Stimulated activated CD4-positive, alpha-beta T cell treated with anti-CD3 and anti-CD28 coated beads, Interleukin-1b, Interleukin-23, amount 100 ng/mL, for 48 hours (primary cell): ENCODE measurements around the gene CREB3L1.
"Not testable (repeated sequence)": the region's sequence is repeated elsewhere in the genome, so short reads cannot be mapped to it uniquely, and the experiment has no call there.

ENCODE experiments used
- DNase-seq: peaks from one replicate; pipeline ENCODE4 v3.0.0-alpha.2; 2020

CREB3L1 gene

DNA sequence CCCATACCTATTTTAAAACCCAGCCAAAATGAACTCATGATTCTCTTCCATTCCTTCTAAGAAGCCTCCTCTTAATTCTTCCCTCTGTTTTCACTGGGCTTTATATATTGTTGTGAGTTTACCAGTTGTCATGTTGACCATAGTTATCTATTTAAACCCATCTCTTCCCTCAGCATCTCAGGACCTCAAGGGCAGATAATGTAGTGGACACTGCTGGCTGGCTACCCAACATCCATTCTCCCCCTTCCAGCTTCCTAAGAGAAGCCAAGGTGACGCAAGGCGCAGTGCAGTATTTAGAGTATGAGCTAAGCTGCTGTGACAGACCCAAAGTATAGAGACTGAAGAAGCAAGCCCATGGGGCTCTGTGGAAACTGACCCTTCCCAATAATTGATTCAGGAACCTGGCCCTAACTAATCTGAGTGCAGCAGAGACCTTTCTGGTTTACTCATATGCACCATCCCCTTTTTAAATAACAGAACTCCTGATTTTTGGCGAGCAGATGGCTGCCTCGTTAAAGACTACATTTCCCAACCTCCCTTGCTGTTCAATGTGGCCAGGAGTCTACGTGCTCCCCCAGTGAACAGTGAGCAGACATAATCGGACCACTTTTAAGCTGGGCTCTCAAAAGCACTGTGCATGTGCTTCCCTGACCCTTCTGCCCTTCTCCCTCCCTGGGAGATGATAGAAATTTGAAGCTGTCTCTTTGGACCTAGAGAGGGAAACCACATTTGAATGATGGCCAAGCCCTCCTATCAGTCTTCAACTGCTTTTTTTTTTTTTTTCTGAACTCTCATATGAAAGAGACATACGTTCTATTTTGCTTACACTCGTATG is 28.1 kb upstream of the CREB3L1 start:
- no peak for DNase-seq

DNA sequence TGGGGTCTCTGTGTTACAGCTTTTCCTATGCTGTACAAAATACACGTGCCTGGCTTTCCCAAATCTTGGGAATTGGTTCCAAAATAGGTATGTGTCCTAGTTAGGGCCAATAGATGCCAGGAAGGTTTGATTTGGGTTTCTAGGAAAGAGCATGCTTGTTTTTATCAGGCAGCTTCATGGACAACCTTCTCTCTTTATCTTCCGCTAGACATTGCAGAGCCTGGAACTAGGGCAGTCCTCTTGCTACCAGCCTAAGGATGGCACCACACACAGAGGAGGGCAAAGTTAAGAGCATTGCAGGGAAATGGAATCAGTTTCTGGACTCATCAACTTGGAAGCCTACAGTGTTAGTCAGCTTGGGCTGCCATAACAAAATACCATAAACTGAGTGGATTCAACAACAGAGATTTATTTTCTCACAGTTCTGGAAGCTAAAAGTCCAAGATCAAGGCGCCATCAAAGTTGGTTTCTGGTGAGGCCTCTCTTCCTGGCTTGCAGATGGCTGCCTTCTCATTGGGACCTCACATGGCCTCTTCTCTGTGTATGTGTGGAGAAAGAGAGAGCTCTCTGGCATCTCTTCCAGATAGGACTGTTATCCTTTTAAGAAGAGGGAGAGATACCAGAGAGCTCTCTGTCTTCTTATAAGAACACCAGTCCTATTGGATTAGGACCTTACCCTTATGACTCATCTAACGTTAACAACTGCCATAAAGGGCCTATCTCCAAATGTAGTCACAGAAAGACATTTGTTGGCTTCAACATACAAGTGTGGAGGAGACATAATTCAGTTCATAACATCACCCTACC is 27.3 kb upstream of the CREB3L1 start:
- no peak for DNase-seq

DNA sequence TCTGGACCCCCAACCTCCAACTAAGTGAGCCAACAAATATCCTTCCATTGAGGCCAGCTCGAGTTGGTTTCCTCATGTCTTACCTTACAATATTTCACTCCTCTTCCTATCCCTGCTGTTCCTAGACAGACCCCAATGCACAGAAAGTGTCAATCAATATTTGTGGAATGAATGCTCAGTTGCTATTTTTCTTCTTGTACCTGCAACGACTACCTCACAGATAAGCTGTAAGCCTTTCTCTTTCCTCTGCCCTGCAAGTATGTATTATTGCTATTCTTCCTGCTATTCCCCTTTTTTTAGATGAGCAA is 26.8 kb upstream of the CREB3L1 start:
- no peak for DNase-seq

DNA sequence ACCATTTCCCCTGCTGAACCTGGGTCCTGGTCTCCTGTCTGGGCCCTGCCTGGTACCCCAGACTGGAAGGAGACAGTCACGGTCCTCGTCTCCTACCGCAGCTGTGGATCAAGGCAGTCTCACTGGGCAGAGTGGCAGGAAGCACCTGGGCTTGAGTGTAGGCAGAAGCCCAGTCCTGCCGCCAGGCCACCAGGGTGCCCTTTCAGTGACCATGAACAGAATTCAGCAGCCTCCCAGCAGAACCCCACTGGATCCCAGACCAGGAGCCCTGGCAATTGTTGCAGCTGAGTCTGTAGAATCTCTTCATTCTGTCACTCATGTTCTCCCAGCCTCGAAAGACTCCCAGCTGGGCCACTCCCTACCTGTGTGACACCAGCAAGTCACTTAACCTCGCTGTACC is 25.5 kb upstream of the CREB3L1 start:
- no peak for DNase-seq

DNA sequence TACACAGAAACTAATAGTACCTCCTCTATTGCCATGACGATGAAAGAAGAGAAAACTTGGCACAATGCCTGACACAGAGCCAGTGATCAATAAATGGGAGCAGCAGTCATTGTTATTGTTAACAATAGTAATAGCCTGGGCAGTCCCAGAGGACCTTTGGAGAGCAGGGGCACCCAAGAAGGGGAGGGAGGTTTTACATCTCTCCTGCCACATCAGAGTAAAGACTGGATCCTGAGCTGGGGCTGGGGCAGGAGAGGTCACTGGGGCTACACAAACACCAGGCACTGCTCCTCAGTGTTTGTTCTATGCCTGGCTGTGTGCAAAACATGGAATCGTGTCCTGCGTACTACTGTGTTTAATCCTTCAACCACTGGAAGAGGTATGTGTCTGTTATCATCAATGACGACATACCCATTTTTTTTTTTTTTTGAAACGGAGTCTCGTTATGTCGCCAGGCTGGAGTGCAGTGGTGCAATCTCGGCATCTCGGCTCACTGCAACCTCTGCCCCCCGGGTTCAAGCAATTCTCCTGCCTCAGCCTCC is 25.0 kb upstream of the CREB3L1 start:
- DNase-seq: no peak

DNA sequence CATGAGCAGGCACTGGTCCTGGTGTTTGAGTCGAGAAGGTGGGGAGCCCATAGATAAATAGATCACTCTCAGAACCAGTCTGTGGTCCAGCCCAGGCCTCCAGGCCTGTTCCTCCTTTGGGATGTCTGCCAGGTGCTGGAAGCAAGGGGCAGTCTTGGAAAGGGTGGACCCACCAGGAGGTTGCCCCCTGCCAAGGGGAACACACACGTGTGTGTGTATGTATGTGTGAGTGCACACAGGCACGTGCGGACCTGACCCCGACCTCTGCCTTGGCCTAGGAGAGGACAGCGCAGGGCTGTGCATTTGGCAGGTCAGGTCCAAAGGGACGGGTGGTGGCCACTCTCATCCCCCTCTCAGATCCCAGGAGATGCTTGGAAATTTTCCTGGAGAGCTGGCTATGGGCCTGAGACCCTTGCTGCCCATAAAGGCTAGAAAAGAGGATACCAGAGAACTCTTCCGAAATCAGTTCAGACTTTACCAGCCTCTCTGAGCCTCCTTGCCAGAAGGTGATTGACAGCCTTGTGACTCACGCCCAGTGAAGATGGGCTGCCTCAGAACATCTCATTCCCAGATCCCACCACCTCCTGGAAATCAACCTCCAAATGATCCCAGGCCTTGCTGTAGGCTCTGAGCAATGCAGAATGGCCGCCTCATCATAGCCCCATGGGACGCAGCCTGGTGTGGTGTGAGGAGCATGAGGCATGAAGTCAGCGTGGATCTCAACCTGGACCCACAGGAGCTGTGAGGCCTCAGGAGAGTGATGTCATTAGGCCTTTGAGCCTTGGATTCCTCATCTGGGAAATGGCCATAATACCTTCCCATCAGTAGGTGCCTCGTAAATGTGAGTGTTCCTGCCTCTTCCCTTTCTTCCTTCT is 24.0 kb upstream of the CREB3L1 start:
- DNase-seq: no peak

DNA sequence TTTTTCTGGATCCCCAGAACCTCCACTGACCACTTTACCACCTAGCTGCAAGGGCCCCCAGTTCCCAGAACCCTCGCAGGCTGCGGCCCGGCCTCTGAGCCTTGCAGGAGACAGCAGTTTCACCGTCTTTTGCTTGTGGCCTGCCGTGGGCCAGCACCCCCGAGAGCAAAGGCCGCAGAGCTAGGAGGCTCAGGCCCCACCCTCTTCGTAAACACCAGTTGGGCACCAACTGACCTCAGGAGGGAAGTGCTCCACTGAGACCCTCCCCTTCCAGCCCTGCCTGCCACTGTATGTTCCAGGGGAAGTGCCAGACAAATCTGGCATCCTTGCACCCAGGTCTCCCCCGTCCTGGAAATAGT is 23.4 kb upstream of the CREB3L1 start:
- no peak for DNase-seq

DNA sequence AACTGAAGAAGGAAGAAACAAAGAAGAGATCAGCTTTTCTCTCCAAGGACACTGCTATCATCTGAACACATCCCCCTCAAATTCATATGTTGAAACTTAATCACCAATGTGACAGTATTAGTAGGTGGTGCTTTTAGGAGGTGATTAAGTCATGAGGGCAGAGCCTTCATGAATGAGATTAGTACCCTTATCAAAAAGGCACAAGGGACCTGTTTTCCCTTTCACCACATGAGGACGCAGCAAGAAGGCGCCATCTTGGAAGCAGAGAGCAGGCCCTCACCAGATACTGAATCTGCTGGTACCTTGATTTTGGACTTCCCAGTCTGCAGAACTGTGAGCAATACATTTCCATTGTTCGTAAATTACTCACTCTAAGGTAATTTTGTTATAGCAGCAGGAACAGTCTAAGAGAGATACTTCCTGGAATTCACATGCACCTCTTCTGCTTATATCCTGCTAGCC is 20.9 kb upstream of the CREB3L1 start:
- DNase-seq: no peak

DNA sequence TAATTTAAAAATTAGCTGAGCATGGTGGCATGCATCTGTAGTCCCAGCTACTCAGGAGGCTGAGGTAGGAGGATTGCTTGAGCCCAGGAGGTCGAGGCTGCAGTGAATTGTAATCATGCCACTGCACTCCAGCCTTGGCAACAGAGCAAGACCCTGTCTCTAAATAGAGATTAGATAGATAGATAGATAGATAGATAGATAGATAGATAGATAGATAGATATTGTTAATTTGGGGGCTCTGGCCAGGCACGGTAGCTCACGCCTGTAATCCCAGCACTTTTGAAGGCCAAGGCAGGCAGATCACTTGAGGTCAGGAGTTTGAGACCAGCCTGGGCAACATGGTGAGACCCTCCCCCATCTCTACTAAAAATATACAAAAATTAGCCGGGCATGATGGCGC is 18.1 kb upstream of the CREB3L1 start:
- not testable (repeated sequence) for DNase-seq

DNA sequence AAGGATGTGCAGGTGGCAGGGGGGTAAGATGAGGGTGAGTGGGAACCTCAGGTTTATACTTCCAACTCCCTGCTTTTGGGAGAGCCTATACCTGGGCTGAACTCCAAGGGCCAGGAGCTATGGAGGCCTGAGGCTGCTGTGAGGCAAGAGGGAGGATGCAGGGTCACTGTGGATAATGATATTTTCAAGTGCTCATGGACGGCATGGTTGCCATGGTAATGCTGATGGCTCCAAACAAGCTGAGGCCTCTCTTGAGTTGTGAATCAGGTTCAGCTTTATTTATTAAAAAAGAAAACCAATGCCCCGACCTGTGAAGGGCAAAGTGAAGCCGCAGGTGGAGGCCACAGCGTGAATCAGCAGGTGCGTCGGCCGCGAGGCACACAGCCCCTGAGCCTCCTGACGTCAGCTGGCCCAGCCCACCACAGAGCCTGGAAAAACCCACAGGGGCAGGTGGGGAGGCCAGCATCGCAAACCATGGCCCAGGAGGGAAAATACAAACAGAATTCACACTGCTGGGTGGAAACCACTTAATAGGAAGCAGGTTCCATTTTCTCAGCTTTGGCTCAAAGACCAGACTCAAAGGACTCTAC is 17.4 kb upstream of the CREB3L1 start:
- no peak for DNase-seq

DNA sequence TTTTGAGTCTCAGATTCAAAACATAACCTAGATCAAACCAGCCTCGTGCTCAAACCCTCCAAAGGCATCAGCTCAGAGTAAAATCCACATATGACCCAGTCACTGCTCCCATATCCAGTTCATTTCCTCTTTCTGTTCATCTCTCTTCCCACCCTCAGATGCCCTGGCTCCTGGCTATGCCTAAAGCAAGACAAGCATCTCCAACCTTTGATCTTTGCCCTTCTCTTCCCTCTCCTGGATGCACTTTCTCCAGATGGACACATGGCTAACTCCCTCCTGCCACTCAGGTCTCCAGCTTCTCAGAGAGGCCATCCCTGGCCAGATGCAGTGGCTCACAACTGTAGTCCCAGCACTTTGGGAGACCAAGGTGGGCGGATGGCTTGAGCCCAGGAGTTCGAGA is 14.3 kb upstream of the CREB3L1 start:
- no peak for DNase-seq

DNA sequence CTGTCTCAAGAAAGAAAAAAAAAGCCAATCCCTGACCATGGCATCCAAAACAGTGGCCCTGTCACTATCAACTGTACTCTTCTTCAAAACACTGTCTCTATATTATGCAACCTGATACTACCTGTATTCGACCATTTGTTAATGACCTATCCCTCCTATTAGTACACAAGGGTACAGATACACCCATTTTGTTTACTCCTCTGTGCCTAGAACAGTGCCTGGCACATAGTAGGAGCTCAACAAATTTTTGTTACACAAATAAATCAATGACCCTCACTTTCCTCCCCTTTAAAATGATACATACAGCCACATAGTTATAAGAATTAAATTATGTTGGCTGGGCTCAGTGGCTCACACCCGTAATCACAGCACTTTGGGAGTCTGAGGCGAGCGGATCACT is 13.4 kb upstream of the CREB3L1 start:
- no peak for DNase-seq

DNA sequence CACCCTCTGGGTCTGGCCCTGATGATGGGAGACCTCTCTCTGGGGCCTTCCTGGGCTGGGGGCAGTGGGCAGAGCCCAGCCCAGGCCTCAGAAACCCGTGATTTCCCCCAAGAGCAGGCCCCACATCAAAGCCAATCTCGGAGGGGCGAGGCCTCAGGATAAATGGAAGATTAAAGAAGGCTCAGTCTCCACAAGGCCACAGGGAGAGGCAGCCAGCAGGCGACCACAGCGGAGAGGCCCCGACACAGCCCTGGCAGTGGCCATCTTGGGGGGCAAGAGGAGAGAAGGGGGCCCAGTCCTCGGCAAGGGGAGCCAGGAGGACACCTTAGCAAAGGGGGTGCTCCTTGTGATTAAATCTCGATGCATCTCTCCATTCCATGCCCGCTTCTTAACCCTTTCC is 12.5 kb upstream of the CREB3L1 start:
- DNase-seq: no peak

DNA sequence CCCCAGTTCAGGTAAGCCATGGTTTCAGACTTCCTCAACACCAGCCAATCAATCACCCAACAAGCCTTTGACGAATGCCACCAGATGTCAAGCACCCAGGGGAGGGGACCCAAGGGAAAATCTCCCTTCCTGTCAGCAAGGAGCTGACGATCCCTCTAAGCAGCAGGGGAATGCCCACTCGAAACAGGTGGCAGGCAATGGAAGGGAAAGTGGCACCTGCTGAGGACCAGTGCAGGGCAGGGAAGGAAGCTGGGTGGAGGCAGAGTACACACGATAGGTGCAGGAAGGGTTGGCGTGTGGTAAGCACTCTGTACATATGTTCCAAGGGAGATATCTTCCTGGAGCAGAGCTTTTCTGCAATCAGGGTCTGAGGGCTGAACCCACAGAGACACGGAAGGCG is 11.7 kb upstream of the CREB3L1 start:
- DNase-seq: no peak

DNA sequence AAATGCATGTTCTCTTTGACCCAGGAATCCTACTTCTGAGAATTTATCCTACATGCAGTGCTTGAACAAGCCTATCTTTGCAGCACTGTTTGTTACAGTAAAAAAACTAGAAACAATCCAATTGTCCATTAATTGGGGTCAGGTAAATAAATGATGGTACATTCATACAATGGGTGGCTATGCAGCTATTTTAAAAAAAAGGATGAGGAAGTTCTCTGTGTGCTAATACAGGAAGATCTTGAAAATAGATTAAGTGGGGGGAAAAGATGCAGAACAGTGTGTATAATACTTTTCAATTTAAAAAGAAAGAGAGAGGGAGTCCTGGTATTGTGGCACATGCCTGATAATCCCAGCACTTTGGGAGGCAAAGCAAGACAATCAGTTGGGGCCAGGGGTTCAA is 9.5 kb upstream of the CREB3L1 start:
- no peak for DNase-seq

DNA sequence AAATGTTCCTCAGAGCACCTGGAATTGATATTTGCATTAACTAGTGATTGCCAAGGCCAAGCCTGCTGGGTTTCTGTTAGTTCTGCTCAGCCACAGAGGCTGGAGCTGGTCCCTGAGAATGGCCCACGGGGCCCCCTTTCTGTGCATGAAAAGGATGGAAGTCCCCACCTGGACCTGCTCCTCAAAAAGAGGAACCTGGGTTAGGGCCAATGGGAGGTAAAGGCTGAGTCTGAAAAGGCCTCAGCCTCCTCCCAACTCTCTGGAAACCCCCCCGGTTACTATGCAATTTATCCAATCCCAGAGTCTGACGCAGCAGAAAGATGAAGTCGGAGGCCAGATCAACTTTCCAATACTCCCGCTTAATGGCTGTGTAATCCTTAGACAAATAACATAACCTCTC is 6.8 kb upstream of the CREB3L1 start:
- DNase-seq: no peak

DNA sequence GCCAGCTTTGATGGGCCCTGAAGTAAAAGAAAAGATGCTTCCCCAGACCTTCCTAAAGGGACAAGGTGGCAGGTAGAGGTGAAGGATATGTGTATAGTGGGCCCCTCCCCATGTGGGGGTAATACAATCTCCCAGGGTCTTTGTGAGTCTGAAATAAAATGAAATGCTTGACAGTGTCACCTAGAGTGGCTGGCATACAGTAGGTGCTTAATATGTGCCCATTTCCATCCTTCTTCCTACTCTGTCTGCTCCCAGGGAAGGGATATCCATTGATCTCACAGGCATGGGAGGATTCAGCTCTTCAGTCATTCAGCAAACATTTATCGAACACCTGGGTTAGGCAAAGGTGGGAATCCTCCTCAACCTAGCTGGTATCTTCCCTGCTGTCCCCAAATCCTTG is 6.1 kb upstream of the CREB3L1 start:
- no peak for DNase-seq

DNA sequence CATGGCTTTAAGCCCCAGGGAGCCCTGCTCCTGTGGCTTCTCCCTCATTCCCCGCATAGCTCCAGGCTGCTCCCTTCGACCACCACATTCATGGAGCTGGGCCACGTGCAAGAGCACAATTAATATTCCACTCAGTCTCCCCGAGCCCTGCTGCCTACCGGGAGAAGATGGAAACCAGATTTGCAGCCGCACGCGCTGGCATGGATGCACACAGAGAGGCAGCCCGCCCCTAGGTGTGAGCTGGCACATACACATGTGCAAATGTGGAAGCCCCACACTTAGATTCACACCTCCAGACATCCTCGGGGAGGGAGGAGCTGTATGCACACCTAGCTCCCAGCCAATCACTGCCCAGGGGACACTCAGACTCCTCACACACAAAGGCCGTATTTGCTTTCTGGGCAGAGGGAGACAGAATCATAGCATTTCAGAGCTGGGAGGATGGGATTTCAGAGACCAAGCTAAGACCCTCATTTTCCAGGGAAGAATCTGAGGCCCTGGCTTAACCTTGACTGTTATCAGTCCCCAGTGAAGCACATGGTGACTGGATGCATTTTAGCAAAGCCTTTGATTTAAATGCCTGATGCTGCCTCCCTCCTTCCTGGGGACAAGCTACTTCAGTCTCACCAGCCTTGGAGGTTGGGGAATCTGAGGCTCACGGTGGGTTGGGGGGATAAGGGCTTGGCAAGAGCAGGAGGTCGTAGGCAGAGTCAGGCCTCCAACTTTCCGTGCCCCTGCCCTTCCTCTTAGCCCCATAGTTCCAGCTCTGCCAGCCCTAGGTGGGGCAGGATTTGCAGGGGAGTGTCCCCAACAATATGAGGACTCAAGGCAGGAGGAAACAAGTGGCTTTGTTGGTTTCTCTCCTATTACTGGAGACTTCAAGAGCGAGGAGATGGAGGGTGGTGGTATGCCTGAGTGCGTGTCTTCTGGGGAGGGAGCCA is 5.3 kb upstream of the CREB3L1 start:
- DNase-seq: no peak

DNA sequence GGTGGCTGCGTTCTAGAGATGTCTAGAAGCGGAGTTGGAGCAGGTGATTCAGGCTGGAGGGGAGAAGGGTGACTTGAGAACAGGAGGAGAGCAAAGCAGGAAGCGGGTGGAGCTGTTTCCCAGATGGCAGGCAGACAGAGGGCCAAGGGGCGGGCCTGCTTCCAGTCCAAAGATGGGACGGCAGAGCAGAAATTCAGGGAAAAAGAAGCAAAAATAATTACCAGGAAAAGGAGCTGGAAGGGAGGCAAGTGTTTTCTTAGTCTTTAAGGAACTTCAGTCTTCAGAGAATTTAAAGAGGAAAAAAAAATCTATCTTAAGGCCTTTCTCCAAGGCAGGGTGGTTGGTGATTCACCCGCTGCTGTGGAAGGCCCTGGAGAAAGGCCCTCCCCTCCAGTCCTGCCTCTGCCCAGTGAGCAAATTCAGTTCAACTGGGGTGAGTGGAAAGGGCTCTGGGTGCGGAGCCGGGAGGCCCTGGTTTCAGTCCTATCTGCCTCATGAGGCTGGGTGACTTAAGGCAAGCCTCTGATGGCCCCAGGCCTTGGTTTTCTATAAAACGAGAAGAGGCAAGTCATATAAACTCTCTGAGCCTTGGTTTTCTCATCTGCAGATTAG is 4.5 kb upstream of the CREB3L1 start:
- DNase-seq: no peak

DNA sequence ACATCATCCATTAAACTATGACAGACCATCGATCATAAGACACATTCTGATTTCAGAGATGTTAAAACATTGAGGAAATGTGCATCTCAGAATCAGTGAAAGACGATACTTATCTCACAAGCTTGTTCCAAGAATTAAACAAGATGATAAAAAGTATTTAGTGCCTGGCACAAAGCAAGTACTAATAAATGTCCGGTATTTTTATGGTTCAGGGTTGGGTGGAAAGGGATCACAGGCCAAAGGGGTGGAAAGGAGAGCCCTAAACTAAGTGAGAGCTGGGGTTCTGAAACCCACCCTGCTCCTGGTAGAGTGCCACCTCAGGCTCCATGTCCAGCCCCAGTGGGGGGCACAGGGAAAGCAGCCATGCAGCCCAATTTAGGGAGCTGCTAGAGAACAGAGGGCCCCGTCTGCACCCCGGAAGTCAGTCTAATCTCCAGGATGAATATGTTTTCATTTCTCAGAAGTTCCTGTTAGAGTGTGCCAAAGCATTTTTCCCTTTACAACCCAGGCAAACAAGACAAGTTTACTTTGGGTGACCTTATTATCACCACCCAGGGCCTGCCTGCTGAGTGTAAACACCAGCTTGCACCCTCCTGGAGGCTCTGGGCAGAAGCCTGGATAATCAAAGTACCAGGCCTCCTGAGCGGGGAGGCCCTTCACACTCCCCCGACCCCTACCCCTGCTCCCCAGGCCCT is 3.8 kb upstream of the CREB3L1 start:
- DNase-seq: no peak
